Stomach (tissue), 9 donors: Measurements from ENCODE around the gene IGHMBP2. TPM values are rescaled to one million over a fixed set of nuclear protein-coding genes. Genes with fewer than 3 reads are reported as not detected.

Experiments used
- DNase-seq, 2 donors: peaks; one replicate each; pipeline versions ENCODE4 v3.0.0 to v3.0.0-alpha.2; 2013 to 2019
- H3K27ac ChIP-seq, 5 donors: fragments of 200-600 bp in 4 of 5; sonication (generic) in 4 of 5; one replicate each; pipeline ENCODE4 v1.5.1; 2013 to 2019; ENCODE audit warnings: mild to moderate bottlenecking in 1 of 5, moderate library complexity in 1 of 5
- H3K27me3 ChIP-seq, 3 donors: fragments of 200-600 bp; sonication (generic); one replicate each; pipeline ENCODE4 v1.5.1; 2017 to 2019; ENCODE audit warnings: mixed run types in 1 of 3
- H3K36me3 ChIP-seq, 4 donors: fragments of 200-600 bp; sonication (generic); 1 replicate in 3 of 4; 2 replicates in 1 of 4; pipeline ENCODE4 v1.5.1; 2016 to 2019
- H3K4me1 ChIP-seq, 4 donors: fragments of 200-600 bp; sonication (generic); one replicate each; pipeline ENCODE4 v1.5.1; 2016 to 2019
- H3K4me3 ChIP-seq, 4 donors: fragments of 200-600 bp; sonication (generic) in 3 of 4; one replicate each; pipeline ENCODE4 v1.5.1; 2016 to 2019; ENCODE audit warnings: mild to moderate bottlenecking in 1 of 4
- H3K9me3 ChIP-seq, 4 donors: fragments of 200-600 bp; sonication (generic); one replicate each; pipeline ENCODE4 v1.5.1; 2016 to 2019
- CTCF ChIP-seq, 7 experiments: fragments of 450-650 bp in 4 of 7; fragments of 200-600 bp in 3 of 7; sonication (generic) in 3 of 7; IDR thresholded peaks; one replicate each; pipeline ENCODE4 v1.5.1; 2016 to 2019; ENCODE audit warnings: antibody characterized with exemption in 7 of 7, control low read depth in 2 of 7, mild to moderate bottlenecking in 1 of 7
- EP300 ChIP-seq: sonication (generic); formaldehyde crosslinking; IDR thresholded peaks from one replicate; pipeline ENCODE4 v1.6.1; 2017; ENCODE audit warnings: antibody characterized with exemption
- POLR2A ChIP-seq, 4 donors: fragments of 450-650 bp; IDR thresholded peaks; one replicate each; pipeline ENCODE4 v1.6.1; 2016; ENCODE audit warnings: antibody characterized with exemption in 4 of 4, control low read depth in 2 of 4, mild to moderate bottlenecking in 1 of 4, moderate library complexity in 1 of 4
- POLR2AphosphoS5 ChIP-seq, 3 donors: sonication (generic); formaldehyde crosslinking; IDR thresholded peaks; one replicate each; pipeline ENCODE4 v1.6.1; 2016; ENCODE audit warnings: antibody characterized with exemption in 3 of 3
- WGBS, 5 donors: extraction: QIAGEN DNeasy Blood & Tissue Kit in 3 of 5; methylation state at CpG; one replicate each; pipeline versions ENCODE4 v1.1.5 to v1.1.7; 2013 to 2018; 5-methylcytosine and 5-hydroxymethylcytosine counted together
- intact Hi-C: fragments of 100-400 bp; cut with DNase I; formaldehyde crosslinking; loops from one replicate; pipeline ENCODE4 v1.15.1; 2023; ENCODE audit warnings: low total_unique reads
- polyA plus RNA-seq, 3 donors: library from polyadenylated mRNA; stranded (reverse); fragments of 200-250 nt; gene quantifications; one replicate each; pipeline ENCODE4 v1.2.3, GENCODE V29; 2013
- total RNA-seq, 5 donors: library from RNA; depleted of rRNA; stranded (reverse); fragments of >200 nt; gene quantifications; one replicate each; pipeline versions ENCODE4 v1.1.0 to v1.2.3, GENCODE V29; 2014 to 2016
- donor health status: healthy with polysubstance abuse.
- donor health status: Bipolar disorder and iron deficiency.
- donor health status: healthy.

The IGHMBP2 gene
- total and polyA plus RNA-seq, 8 donors, result 8.8 to 133 (median 13.7) TPM

- H3K27ac ChIP-seq, result no peak overlapping the region
- WGBS, 5 donors, result 72 to 88% (median 77%) methylated on average over 8 to 9 of the region's 9 CpGs
Observed at GRCh38 chr11:68950762-68951161, 47.1 kb downstream of the IGHMBP2 start.

GRCh38 chr11:68954836-68955606 is 51.3 kb downstream of the IGHMBP2 start:
- intact Hi-C loops, result no loop called here
- Histone ChIP-seq H3K27ac (peak overlapping the region in 3 of 5 donors; percentile 3 to 77 (median 36)), H3K4me1 (peaks cover 8 to 20% (median 13%) of the 10 kb centered on the region in 4 donors), H3K27me3 (no peaks in the 10 kb centered on the region), H3K4me3 (peak overlapping the region in 1 of 4 donors; percentile 1), H3K36me3 (no peaks in the 10 kb centered on the region), H3K9me3 (no peaks in the 10 kb centered on the region)
- peak; percentile 51 to 92 for DNase-seq
- 34 to 36% (median 35%) methylated on average over 29 to 30 of the region's 30 CpGs for WGBS, 5 donors
- peak in 1 of 3 donors; percentile 41 for TF ChIP-seq POLR2AphosphoS5 (IDR thresholded peaks at IDR 0.05)
- TF ChIP-seq CTCF (IDR thresholded peaks at IDR 0.05), result no peak

More at GRCh38 chr11:68950762-68951161, 47.1 kb downstream of the IGHMBP2 start:
- H3K4me3 ChIP-seq, result no peak overlapping the region
- H3K27me3 ChIP-seq, result no peaks in the 10 kb centered on the region
- H3K9me3 ChIP-seq, result no peaks in the 10 kb centered on the region
- peaks cover 8 to 29% (median 21%) of the 10 kb centered on the region in 4 donors for H3K4me1 ChIP-seq
- intact Hi-C loops, result no loop called here
- no peak for DNase-seq
- no peaks in the 10 kb centered on the region for H3K36me3 ChIP-seq
- TF ChIP-seq POLR2AphosphoS5 (IDR thresholded peaks at IDR 0.05), result no peak

- H3K27ac ChIP-seq, result peak overlapping the region in 2 of 5 donors; percentile 36 to 77
- 7 to 32% (median 19%) methylated on average over 3 to 5 of the region's 5 CpGs for WGBS, 5 donors
- H3K27me3 ChIP-seq, result no peaks in the 10 kb centered on the region
- intact Hi-C loops, result no loop called here
- peak overlapping the region in 1 of 4 donors; percentile 1 for H3K4me3 ChIP-seq
- no peaks in the 10 kb centered on the region for H3K9me3 ChIP-seq
- TF ChIP-seq POLR2AphosphoS5 (IDR thresholded peaks at IDR 0.05) (no peak), EP300 (no peak), POLR2A (IDR thresholded peaks at IDR 0.05) (no peak), CTCF (IDR thresholded peaks at IDR 0.05) (no peak)
- no peaks in the 10 kb centered on the region for H3K36me3 ChIP-seq
- DNase-seq, result no peak
- H3K4me1 ChIP-seq, result peaks cover 8 to 20% (median 13%) of the 10 kb centered on the region in 4 donors
Observed at GRCh38 chr11:68955607-68955958, 51.9 kb downstream of the IGHMBP2 start.

GRCh38 chr11:68956142-68956541 is 52.5 kb downstream of the IGHMBP2 start:
- intact Hi-C loops, result no loop called here
- no peak overlapping the region for H3K4me3 ChIP-seq
- peaks cover 8 to 20% (median 13%) of the 10 kb centered on the region in 4 donors for H3K4me1 ChIP-seq
- H3K9me3 ChIP-seq, result no peaks in the 10 kb centered on the region
- no peak for DNase-seq
- no peak for TF ChIP-seq EP300
- no peak for TF ChIP-seq CTCF (IDR thresholded peaks at IDR 0.05)
- TF ChIP-seq POLR2A (IDR thresholded peaks at IDR 0.05), result no peak
- TF ChIP-seq POLR2AphosphoS5 (IDR thresholded peaks at IDR 0.05), result no peak
- peak overlapping the region in 1 of 5 donors; percentile 77 for H3K27ac ChIP-seq
- H3K36me3 ChIP-seq, result no peaks in the 10 kb centered on the region
- WGBS, 5 donors, result 4 to 27% (median 12%) methylated on average over 4 to 12 of the region's 12 CpGs
- H3K27me3 ChIP-seq, result no peaks in the 10 kb centered on the region
